SJSA1 (cell line): Measurements from ENCODE around the gene COA5. TPM values are rescaled to one million over a fixed set of nuclear protein-coding genes. Genes with fewer than 3 reads are reported as not detected.

Experiments
- DNase-seq, 2 experiments: peaks; one replicate each; pipeline ENCODE4 v3.0.0-alpha.2; 2015 to 2020; ENCODE audit warnings: low spot score in 2 of 2, low read depth in 1 of 2
- H3K27ac ChIP-seq: fragments of 250-450 bp; sonication (Bioruptor Pico); 2 replicates; pipeline ENCODE4 v1.5.1; 2020; ENCODE audit warnings: mild to moderate bottlenecking, moderate library complexity
- H3K27me3 ChIP-seq: fragments of 250-450 bp; sonication (Bioruptor Pico); replicated peaks from 2 replicates; pipeline ENCODE4 v1.5.1; 2020; ENCODE audit warnings: mild to moderate bottlenecking, moderate library complexity
- H3K36me3 ChIP-seq: fragments of 250-450 bp; sonication (Bioruptor Pico); 2 replicates; pipeline ENCODE4 v1.5.1; 2020; ENCODE audit warnings: mild to moderate bottlenecking
- H3K4me1 ChIP-seq: fragments of 250-450 bp; sonication (Bioruptor Pico); replicated peaks from 2 replicates; pipeline ENCODE4 v1.6.1; 2021; ENCODE audit warnings: mild to moderate bottlenecking
- H3K4me3 ChIP-seq: fragments of 250-450 bp; sonication (Bioruptor Pico); 2 replicates; pipeline ENCODE4 v1.5.1; 2020; ENCODE audit warnings: mild to moderate bottlenecking
- H3K9me3 ChIP-seq: fragments of 250-450 bp; sonication (Bioruptor Pico); replicated peaks from 2 replicates; pipeline ENCODE4 v1.5.1; 2020; ENCODE audit warnings: mild to moderate bottlenecking
- total RNA-seq: library from RNA; depleted of rRNA; stranded (reverse); fragments of >200 nt; shearing (Covaris generic); gene quantifications from 2 replicates; pipeline ENCODE4 v1.2.3, GENCODE V29; 2014

The COA5 gene
- total RNA-seq, 1 experiment from 2014 or later: 36.4 TPM

DNA sequence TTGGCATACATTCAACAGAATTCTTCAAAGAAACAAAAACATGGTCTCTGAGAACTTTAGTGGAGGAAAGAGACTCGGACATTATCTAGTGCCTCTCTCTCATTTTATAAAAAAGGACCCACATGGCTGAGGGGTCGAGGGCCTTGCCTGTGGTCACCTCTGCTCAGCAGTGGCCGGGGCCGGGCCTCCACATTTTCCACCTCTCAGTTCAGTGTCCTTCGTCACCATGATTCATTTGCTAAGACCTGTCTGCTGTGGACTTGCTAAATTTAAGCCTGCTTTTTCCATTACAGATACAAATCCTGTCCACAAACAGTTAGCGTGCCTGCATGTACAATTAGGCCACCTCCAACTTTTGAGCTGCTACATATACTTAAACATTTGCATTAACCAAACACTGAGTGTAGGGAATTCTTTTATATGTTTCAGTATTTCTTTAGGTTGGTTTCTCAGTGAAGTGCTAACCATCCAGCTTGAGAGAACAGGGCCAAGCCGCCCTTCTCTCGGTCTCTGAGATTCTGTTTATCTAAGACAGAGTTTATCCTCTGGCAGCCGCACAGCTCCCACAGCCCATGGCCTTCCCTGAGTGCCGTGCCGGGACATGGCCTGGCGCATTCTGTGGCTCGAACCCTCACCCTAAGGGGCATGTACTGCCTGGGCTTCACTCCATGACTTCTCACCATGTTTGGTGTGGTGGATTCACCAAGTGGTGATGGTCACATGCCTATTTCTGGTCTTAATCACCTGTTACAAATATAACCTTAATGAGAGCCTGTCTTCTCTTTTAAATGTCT, 46.2 kb downstream of the COA5 start:
- Histone ChIP-seq H3K9me3 (no peaks in the 10 kb centered on the region), H3K27ac (no peak overlapping the region), H3K36me3 (peaks cover 27% of the 10 kb centered on the region), H3K4me1 (no peaks in the 10 kb centered on the region; the same call in 1 of the 2 replicates), H3K27me3 (no peaks in the 10 kb centered on the region), H3K4me3 (no peak overlapping the region)
- no peak for DNase-seq

DNA sequence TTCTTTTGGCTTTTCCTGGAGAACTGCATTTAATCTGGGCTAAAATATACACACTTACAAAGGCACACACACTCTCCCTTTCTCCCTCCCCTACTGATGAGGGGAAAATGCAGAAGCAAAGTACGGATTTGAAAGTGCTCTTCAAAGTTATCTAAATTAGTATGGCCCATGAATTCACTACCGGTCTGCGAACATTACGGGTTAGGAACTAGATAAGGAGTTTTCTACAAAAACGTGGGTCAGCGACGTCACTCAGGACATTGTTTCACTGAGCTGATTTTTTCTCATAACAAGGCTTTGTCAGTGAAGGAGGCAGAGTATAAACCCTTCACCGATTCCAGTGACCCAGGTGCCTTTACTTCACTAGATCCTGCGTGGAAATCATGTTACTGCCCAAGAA, 47.3 kb downstream of the COA5 start:
- Histone ChIP-seq H3K27me3 (no peaks in the 10 kb centered on the region), H3K9me3 (no peaks in the 10 kb centered on the region), H3K27ac (no peak overlapping the region), H3K4me3 (no peak overlapping the region), H3K36me3 (peaks cover 24% of the 10 kb centered on the region; the same call in 1 of the 2 replicates), H3K4me1 (no peaks in the 10 kb centered on the region; the same call in 1 of the 2 replicates)
- no peak for DNase-seq

DNA sequence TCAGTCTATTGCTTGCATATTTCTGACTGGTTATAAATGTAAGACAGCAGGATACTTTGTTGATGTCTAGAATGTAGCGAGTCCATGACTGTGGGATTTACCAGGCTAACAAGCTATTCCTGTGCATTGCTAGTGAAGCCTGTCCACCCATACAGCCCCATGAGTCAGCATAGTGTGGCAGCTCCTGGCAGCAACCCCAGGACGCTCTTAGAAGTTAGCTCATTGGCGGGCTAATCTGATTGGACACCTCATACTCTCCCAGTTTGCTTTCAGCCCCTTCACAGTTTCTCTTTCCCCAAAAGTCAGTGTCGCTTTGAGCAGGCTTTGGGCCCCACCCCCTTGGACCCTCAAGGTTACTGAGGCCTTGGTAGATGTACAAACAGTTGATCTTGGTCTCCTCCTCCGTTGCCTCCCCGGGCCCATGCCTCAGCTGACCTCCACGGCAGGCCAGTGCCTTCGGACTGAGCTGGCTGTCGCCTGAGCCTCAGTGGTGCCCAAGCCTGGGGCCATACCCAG, 48.0 kb downstream of the COA5 start:
- no peaks in the 10 kb centered on the region for H3K27me3 ChIP-seq
- no peak for DNase-seq
- no peaks in the 10 kb centered on the region; the same call in 1 of the 2 replicates for H3K4me1 ChIP-seq
- H3K9me3 ChIP-seq: no peaks in the 10 kb centered on the region
- H3K4me3 ChIP-seq: no peak overlapping the region
- H3K27ac ChIP-seq: no peak overlapping the region
- peaks cover 24% of the 10 kb centered on the region for H3K36me3 ChIP-seq

DNA sequence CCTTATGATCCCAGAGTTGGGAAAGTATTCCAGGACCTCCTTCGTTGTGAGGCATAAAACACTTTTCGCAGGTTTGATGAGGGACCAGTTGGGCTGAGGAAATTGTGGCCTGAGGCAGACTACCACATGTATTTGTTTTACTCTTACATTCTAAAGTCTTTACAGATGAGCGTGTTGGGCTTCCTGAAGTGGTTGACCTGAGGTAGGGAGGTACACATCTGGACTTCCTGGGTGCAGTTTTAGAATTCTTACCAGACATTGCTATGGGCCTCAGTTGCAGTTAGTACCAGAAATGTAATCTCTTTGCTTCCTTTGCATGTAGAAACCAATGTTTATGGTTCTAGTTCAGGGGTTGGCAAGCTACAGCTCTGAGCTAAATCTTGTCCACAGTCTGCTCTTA, 48.7 kb downstream of the COA5 start:
- no peak overlapping the region for H3K27ac ChIP-seq
- H3K4me1 ChIP-seq: no peaks in the 10 kb centered on the region; the same call in 1 of the 2 replicates
- no peaks in the 10 kb centered on the region for H3K27me3 ChIP-seq
- peaks cover 22% of the 10 kb centered on the region for H3K36me3 ChIP-seq
- no peaks in the 10 kb centered on the region for H3K9me3 ChIP-seq
- no peak for DNase-seq
- no peak overlapping the region for H3K4me3 ChIP-seq

DNA sequence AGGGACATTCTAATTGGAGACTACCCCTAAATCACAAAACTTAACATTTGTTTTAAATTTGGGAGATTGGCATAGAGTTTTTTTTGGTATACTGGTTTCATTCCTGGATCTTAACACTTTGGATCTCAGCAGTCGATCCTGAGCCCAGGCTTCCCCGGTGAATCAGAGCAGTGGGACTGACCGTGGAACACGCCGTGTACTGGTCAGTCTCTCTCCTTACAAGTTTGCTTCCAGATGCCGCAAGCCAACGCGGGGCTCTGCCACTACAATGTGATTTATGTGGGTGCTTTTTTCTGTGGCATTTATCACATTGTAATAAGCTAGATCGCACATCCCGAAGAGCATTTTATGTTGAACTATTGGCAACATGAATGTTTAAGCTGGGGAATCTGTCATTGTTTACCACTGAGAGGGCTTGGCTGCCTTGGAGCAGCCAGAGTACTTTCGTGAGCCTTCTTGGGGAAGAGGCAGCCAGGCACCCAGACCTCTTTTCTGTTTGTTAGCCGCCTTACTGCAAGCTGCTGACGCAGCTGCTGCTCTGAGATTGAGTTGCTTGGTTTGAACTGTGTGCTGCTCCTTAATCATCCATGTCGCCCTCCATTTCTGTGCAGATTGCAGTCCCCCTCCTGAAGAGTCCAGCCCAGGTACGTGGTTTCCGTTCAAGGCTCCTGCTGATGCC, 49.3 kb downstream of the COA5 start:
- peaks cover 27% of the 10 kb centered on the region for H3K36me3 ChIP-seq
- no peak overlapping the region for H3K27ac ChIP-seq
- no peaks in the 10 kb centered on the region for H3K27me3 ChIP-seq
- H3K4me1 ChIP-seq: no peaks in the 10 kb centered on the region; the same call in 1 of the 2 replicates
- H3K9me3 ChIP-seq: no peaks in the 10 kb centered on the region
- H3K4me3 ChIP-seq: no peak overlapping the region
- no peak for DNase-seq

DNA sequence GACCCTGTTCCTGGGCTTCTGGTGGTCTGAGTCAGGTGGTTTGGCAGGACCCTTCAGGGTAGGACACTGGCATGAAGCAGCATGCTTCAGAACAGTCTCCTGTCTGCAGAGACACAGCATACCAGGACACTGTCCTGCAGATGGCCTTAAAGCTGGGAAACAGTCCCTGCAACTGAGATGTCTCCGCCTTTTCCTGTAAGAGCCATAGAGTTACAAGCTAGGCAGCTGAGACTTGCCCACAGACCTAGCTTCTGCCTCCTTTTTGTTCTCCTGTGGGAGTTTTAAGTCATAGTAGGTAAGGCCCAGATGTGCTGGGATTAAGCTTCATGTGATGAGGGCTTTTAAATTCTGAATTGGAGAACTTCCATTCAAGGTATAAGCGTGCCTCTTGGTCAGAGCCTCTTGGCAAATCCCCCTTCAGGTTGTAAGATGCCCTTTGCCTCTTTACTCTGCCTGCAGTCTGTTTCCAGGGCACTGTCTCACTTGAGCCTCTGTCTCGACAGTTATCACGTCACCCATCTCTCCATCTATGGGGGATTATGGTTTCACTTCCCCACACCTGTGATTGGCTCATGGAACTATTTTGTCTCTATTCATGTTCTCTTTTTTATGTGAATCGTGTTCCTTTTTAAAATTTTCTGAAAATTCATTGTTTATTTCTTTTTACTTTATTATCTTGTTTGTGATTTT, 51.8 kb downstream of the COA5 start:
- Histone ChIP-seq H3K9me3 (no peaks in the 10 kb centered on the region), H3K36me3 (peaks cover 39% of the 10 kb centered on the region), H3K4me3 (no peak overlapping the region), H3K27me3 (no peaks in the 10 kb centered on the region), H3K27ac (no peak overlapping the region), H3K4me1 (no peaks in the 10 kb centered on the region; the same call in 1 of the 2 replicates)
- no peak for DNase-seq

DNA sequence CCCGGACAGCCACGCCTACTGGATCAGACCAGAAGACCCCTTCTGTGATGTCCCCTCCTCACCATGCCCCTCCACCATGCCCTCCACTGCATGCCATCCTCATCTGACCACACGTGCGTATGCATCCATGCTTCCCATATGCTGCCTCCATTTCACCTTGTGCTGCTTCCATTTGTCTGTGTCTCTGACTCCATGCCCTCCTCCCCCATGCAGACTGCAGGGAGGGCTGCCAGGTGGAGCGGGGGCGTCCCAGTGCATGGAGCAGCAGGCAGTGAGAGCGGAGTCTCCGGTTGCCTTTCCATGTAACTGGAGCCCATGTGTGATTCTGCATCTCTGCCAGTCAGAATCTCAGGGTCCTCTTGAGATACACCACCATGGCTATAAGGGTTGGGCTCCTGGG, 52.6 kb downstream of the COA5 start:
- Histone ChIP-seq H3K9me3 (no peaks in the 10 kb centered on the region), H3K27me3 (no peaks in the 10 kb centered on the region), H3K36me3 (peaks cover 39% of the 10 kb centered on the region), H3K27ac (no peak overlapping the region), H3K4me3 (no peak overlapping the region), H3K4me1 (no peaks in the 10 kb centered on the region; the same call in 1 of the 2 replicates)
- no peak for DNase-seq

DNA sequence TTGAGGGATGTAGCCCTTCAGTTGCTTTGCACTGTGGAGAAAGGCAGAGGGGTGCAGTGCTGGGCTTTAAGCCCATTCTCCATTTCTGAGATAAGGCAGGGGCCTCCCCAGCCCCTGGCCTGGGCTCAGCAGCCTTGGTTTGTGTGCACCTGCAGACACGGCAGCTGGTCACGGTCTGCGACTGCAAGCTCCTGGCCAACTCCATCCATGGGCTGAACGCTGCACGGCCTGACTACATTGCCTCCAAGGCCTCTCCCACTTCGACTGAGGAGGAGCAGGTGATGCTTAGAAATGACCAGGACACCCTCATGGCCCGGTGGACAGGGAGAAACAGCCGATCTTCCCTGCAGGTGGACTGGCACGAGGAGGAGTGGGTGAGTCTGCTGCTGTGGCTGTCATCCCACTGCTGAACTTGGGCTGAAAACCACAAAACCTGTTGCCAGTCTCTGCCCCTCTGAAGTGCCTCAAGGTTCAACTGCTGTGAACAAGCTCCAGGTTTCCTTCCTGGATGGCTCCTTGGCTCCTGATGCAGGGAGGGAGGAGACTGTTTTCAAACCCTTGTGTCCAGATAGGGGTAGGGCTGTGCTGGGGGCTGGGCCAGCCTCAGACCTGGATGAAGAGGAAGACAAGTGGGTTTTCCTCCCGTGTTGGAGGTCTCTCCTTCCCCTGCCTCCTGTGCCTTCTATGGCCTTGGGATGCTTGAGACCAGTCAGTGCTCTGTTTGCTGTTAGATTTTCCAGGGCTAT, 54.0 kb downstream of the COA5 start:
- peaks cover 34% of the 10 kb centered on the region for H3K36me3 ChIP-seq
- H3K9me3 ChIP-seq: no peaks in the 10 kb centered on the region
- no peaks in the 10 kb centered on the region for H3K27me3 ChIP-seq
- H3K4me3 ChIP-seq: no peak overlapping the region
- H3K4me1 ChIP-seq: no peaks in the 10 kb centered on the region
- no peak overlapping the region for H3K27ac ChIP-seq
- no peak for DNase-seq

DNA sequence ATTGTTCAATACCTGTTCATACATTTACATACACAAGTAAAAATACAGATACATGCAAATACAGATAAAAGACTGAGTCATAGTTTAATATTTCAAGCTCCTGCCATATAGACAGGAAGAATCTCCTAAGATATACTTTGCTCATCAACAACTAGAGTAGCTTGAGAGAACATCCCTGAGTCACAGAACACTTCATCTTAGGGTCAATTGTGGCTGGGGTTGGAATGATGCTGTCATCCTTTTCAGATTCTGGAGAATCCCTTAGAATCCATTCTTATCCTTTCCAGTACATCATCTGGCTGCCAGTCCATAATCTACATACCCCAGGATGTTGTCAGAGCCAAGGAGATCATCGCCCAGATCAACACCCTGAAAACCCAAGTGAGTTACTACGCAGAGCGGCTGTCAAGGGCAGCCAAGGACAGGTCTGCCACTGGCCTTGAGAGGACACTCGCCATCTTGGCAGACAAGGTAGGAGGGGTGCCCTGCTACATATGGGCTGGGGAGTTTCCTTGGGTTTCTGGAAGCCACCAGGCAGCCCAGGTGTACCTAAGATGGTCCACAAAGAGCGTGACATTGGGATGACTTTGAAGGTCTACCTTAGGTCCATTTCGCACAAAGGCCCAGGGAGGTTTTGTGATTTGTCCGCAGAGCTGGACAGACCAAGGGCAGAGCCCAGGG, 55.7 kb downstream of the COA5 start:
- Histone ChIP-seq H3K4me1 (no peaks in the 10 kb centered on the region), H3K36me3 (peaks cover 28% of the 10 kb centered on the region), H3K9me3 (no peaks in the 10 kb centered on the region), H3K27me3 (no peaks in the 10 kb centered on the region), H3K27ac (no peak overlapping the region), H3K4me3 (no peak overlapping the region)
- DNase-seq: no peak

DNA sequence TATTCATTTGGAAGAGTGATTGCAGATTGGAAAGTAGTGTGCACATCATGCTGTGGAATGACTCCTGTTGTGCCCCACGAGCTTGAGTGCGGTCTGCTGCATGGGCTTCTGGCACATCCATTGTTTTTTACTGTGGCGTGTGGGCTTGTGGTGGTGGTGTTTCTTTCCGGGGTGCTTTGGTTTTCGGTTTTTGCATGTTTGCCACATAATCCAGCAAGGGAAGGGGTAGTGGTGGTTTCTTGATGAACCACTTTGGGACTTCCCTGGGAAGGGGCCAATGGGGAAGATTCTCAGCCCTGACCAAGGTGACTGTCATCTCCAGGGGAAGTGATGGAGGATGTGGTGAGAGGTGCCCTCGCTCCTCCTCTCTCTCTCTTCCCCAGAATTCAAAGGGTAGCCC, 57.0 kb downstream of the COA5 start:
- Histone ChIP-seq H3K27ac (no peak overlapping the region), H3K36me3 (peaks cover 29% of the 10 kb centered on the region), H3K27me3 (no peaks in the 10 kb centered on the region), H3K9me3 (no peaks in the 10 kb centered on the region), H3K4me1 (no peaks in the 10 kb centered on the region), H3K4me3 (no peak overlapping the region)
- no peak for DNase-seq

DNA sequence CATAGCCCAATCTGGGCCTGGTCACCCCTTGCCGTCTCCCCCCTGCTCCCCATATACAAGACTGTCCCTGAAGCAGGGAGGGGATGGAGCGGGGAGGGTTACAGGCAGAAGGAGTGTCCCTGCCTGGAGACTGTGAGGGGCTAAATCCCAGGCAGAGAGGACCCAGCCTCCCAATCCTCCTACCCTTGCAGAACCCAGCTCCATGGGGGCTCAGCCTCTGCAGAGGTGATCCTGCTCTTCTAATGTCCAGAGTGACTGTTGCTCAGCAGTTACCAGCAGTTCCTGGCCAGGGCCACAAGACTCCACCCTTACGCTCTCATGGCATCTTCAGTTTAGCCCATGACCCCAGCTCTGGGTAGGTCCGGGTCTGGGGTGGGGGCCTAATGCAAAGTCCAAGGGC, 58.1 kb downstream of the COA5 start:
- H3K9me3 ChIP-seq: no peaks in the 10 kb centered on the region
- H3K4me1 ChIP-seq: no peaks in the 10 kb centered on the region
- H3K27me3 ChIP-seq: no peaks in the 10 kb centered on the region
- H3K4me3 ChIP-seq: no peak overlapping the region
- peaks cover 36% of the 10 kb centered on the region for H3K36me3 ChIP-seq
- no peak overlapping the region for H3K27ac ChIP-seq
- no peak for DNase-seq
